HG03135 (cell line): ENCODE results near the gene RNF112.

Source experiments
- ATAC-seq: cut with Tn5 transposase; IDR thresholded peaks from one replicate; pipeline ENCODE4 v1.9.1; 2021; ENCODE audit warnings: mild to moderate bottlenecking, moderate library complexity; ENCODE audit not compliant: unreplicated experiment

Gene RNF112

DNA sequence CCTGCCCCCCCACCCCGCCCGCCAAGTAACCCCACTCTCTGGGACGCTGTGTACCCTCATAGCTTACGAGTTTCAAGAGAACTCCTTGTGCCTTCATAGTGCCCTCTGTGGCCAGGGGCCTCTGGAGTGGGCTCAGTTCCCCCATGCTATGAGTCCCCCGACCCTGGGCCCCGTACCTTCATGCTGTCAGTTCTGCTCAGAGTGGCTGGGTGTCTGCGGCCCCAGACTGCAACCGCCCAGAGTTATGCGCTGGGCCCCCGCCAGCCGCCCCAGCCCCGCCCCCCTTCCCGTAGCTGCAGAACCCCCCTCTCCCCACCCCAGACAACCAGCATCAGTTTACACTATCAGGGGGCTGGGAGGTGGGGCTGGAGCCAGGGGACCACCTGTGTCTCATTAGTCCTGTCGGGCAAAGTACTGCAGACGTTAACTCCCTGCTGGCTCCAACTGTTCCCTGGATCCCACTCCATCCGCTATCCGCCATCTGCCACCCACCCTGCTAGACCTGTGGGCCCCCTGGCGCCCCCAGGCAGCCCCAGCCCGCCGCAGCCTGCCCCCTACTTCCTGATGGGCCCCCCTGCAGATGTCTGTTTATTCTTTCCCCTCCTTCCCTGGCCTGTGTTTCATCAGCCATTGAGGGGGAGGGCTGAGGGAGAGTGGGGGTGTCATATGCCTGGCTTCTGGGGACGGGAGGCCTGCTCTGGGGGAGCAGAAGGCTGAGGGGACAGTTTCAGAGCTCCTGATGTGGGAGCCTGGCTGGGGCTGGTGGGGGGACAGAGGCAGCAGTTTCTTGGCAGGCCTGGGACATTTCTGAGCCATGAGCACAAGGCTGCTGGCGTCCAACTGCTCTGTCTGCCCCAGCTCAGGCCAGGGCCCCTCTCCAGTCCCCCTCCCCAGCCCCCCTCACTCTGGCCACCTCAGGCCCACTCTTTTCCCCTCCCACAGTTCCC lies 23.8 kb upstream of the RNF112 start, which contains the start of gene MFAP4:
Gene MFAP4 (minus strand): TSS at position 217 of the 947 bp plus-strand sequence. CDS start 35 bp downstream, at position 182.
- ATAC-seq: no peak

DNA sequence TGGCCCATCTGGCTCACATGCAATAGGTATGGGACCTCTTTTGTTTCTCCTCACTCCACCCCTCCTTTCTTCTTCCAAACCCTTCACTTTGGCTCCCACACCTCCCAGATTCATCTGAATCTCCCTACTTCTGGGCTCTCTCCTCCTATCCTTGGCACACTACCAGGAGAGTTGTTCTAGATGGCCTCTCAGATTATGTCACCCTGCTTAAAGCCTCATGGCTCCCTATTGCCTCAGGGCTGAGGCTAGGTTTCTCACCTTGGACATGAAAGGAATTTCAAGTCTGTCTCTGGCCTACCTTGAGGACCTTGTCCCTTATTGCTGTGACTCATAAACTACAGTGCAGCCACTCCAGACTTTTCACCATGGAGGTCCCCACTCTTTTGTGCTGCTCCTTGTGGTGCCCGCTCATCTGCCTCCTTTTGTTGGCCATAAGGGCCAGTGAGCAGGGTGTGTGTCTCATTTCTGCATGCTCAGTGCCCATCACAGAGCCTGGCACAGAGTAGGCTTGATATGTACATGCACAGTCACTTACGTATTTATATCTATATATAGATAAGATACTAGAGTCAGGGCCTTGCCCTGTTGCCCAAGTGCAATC lies 23.0 kb upstream of the RNF112 start:
- no peak for ATAC-seq

DNA sequence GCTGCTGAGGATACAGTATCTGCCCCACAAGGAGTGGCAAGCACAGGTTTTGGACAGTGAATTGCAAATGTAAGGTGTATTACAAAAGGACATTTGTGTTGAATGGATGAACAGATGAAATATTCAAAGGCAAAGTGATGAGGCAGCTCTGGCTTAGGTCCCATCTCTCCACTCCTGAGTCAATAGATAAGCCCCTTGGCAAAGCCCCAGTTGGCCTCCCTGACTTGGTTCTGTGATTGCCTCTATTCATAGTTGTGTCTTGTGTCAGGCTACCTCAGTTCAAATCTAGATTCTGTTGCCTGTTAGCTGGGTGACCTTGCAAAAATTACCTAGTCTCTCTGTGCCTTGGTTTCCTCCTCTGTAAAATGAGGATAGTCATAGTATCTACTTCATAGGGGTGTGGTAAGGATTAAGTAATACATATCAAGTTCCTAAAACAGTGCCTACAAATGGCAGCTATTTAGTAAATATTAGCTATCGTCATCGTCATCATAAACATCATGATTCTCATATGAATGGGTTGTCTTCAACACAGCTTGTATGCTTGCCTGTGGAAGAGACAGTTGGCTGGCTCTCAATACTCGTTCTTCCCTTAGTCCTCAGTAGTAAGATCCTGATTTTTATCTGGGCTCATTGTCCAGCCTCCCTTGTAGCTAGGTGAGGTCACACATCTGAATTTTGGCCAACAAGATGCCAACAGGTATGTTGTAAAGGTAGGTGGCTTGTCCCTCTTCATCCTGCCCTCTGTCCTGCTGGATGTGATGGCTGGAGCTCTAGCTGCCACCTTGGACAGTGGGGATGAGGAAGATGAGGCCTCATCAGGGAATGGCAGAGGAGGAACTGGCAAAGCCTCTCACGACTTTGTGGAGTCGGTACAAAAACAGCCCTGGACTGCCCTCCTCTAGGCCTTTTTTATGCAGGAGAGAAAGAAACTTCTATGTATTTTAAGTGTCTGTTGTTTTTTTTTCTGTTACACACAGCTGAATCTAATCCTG lies 21.9 kb upstream of the RNF112 start:
- no peak for ATAC-seq

DNA sequence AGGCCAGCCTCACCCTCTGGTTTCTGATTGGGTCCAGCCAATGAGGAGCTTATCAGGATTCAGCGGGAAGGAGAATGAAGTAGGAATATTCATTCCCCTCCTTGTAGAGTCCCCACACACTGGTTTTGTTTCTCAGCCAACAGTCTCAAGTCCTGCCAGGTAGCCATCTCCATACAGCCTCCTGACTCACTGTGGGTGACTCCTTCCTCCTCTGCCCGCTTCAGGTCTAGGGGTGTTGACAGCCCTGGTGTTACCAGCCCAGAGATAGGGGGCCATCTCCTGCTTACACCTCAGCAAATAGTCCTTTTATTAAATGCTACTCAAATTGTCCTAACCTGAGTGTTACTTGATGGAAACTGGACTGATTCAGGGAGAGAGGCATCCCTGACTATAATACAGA lies 20.1 kb upstream of the RNF112 start:
- no peak for ATAC-seq

DNA sequence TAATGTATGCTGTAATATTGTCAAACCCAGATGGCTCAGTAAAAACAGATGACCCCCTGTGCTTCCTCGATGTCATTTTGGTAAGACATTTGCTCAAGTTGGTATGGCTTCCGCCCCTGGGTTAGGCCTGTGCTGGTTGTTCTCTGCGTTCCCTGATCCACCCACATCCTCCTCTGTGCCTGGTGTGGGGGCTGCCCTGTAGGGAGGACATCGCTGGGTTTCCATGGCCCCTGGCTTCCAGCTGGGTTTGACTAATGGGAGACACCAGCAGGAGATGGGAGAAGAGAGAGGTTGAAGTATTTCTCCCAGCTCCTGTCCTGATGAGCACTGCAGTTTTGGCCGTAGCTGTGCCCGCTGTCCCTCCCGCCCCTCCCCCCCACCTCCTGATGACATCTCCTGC lies 19.6 kb upstream of the RNF112 start:
- ATAC-seq: no peak

DNA sequence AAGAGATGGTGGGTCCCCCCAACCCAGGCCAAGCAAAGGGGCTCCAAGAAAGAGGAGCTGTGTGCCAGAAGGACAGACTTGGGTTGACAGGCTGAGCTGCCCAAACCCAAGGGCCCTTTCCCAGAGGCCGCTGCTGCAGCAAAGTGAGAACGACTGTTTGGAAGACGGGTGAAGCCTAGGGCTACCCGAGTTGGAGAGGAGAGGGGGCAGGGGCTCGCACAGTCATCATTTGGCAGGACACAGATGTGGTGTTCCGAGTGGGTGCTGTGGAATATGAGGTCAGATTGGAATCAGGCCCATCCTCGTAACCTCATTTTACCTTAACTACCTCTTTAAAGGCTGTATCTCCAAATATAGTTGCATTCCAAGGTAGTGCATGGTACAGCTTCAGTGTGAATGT lies 18.7 kb upstream of the RNF112 start:
- ATAC-seq: no peak

DNA sequence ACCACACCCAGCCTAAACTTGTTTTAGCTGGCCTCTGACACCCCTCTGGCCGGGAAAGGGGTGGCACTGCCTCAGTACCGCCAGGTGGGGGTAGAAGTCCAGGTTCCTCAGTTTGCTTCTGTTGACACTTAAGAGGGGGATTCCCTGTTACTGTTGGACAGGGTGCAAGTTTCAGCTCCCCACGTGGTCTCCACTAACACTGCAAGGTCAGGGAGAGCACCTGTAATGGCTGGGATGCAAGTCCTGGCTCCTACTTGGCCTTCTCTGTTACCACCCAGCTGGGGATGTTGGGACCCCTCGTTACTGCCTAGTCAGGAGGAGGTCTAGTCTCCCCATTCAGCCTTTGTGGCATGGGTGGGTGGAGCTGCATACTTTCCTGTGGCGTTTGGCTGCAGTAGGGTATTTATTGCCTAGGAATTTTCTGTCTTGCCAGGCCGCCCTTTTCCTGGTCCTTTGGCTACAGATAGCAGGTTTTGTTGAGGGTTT lies 13.4 kb upstream of the RNF112 start:
- no peak for ATAC-seq

DNA sequence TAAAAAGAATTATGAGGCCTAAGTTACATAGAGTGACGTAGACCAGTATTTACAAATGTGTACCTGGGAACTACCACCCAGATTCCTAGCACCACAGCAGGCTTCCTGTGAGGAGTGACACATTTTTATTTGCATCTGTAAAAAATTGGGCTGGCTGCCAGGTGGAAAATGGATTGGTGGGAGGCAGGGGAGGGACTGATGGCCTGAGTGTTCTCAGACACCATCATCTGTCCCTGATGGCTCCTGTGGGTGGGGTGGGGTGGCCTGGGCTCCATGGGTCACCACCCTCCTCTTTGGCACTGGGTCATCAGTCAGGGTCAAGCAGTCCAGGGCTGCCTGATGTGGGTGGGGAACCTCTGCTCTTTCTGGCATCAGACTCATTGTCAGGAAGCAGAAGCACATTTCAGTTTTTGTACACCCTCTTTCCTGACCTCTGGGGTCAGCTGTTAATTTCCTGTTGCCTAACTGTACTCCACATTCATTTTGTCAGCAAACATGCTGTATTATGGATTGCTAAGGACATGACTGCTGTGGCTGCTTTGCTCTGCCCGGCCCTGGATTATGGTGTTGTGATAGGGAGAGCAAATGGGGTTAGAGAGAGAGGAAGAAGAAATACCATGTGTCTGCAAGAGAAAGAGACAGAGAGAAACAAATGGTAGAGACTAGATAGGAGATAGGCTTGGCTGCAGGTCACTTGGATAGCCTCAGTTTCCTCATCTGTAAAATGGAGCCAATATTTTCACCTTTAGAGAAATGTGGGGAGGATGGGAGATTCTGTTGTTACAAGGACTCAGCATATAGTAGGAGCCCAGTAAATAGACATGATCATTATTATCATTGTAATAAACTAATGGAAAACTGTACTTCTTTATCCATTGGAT lies 12.5 kb upstream of the RNF112 start:
- ATAC-seq: no peak

DNA sequence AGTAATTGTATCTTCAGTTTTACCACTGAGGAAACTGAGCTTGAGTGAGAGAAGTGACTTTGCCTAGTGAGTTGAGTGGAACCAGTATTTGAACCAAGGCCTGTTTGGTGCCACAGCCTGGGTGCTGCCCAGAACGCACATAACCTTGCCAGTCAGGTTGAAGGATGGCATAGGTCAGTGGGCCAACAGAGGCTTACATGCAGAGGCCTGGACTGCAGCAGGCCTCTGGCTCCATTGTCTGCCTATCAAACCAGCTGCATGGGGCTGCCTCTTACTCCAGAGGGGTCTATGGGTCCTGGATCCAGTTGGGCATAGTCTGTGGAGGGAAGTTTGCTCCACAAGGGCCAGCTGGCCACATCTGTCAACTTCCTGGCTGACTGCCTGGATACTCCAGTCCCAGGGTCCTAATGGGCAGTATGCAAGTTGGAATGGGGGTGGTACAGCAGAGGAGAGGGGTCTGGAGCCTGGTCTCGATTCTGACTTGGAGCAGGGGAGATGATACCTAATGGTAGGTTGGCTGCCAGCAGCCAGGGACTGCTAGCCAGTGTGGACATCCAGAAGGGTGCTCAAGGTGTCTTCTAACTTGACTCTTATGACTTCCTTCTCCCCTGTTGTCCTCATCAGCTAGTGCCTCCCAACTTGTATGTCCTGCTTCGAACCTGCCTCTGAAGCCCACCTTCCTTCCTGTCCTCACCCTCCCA lies 11.1 kb upstream of the RNF112 start:
- no peak for ATAC-seq

DNA sequence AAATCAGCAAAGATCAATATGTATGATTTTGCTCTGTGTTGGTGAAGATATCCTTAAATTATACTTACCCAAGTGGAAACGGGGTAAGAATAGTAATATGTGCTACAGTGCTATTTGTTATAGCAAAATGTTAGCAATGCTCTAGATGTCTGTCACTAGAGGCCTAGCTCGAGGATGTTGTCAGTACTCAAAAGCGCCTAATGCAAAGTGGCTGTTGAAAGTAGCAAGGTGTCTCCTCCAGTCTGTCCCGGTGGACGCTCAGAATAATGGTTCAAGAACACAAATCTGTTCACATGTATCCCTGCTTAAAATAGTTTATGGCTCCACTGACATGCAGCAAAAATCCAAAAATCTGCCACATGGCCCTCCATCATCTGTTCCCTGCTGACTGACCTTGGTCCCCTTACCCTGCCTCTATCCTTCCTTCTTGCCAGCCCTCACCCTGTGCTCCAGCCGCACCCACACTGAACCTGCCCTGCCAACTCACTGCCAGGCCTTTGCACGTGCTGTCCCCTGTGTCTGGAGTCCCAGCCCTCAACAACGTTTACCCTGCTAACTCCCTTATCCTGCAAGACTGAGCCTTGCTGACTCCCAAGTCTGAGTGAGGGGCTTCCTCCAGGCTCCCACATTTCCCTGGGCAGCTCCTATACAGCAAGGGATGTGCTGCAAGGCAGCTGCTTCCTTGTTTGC lies 9.6 kb upstream of the RNF112 start:
- ATAC-seq: no peak

DNA sequence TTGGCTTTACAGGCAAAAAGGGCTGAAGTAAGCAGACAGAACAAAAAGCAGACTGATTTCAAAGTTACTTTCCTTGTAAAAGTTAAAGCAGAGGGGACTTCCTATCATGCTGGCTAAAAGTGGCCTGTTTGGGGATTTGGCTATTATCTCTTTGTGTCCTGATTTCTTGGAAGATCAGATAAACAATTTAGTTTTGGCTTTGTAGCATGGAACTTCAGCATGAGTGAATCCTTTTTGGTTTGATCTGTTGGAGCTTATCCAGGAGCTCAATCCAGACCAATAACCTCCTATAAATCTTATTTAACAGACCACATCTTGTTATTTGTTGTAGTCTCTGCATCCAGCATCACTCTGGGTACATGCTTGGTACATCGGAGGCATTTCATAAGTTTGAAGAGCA lies 8.9 kb upstream of the RNF112 start:
- no peak for ATAC-seq

DNA sequence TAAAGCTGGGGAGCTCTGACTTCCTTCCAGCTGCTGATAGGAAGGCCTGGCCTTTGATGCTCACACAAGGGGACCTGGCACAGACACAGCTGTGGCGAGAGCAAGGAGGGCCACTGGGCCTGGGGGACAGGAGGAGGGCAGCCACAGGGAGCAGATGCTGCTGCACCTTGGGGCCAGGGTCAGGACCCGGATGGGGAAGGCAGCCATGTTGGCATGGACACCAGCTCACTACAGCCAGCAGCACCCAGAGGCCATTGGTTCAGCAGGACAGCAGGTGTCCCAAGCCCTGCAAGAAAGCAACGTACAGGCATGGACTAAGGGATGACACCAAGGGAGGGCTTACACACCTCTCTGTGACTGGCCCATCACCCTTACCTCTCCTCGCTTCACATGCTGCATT lies 8.0 kb upstream of the RNF112 start:
- no peak for ATAC-seq

DNA sequence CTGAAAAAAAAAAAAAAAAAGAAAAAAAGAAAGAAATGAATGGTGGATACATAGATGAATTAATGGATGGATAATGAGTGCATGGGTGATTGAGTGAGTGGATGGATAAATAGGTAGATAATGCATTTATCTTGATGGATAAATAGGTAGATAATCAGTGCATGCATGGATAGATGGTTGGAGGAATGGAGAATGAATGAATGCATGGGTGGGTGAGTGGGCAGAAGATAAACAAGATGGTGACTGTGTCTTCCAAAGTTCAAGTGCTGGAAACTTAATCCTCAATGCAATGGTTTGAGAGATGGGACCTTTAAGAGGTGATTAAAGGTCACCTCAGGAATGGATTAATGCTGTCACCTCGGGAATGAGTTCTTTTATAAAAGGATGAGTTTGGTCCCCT lies 6.8 kb upstream of the RNF112 start:
- ATAC-seq: no peak

DNA sequence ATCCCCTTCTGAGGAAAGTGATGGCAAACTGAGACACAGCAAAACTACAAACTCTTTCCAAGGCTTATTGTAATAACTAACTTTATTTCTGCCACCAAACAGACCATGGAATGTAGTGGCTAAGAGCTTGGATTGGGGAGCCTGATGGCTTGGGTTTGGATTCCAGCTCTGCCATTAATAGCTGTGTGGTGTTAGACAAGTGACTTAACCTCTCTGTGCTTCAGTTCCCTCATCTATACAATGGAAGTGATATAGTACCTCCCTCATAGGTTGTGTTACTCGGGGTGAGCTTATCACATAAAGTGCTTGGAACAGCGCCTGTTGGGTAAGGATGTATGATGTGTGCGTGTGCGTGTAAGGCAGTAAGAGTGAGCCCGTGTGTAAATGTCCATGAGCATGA lies 5.9 kb upstream of the RNF112 start:
- no peak for ATAC-seq

DNA sequence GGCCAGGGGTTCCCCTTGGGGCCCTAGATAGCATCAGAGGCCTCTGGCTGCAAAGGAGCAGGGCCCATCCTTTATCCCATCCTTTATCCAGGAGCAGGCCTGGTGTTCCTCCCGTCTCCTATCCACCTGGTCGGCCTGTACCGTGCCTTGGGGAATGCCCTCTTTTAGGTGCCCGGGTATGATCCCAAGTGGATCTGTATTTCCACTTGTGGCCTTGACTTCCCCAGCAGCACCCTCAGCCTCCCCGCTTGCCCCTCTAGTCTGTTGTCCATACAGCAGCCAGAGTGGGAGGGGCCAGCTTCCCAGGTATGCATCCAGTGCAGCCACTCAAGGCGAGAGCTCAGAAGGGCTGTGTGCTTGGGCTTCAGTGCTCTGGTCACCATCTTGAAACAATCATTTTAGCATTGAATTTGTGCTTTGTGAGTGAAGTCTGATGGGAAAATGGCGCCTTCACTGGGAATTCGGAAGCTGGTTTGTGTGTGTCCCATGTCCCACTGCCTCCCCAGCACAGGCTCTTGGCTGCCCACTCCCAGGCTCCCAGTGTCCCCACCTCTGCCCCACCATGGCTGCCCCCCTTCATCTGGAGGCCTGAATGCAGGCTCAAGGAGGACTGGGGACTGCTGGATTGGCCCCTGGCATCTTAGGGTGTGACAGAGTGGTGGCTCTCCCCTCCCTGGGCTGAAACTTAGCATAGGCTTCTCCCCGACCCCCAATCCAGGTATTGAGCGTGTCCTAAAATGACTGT lies 3.3 kb upstream of the RNF112 start:
- no peak for ATAC-seq

DNA sequence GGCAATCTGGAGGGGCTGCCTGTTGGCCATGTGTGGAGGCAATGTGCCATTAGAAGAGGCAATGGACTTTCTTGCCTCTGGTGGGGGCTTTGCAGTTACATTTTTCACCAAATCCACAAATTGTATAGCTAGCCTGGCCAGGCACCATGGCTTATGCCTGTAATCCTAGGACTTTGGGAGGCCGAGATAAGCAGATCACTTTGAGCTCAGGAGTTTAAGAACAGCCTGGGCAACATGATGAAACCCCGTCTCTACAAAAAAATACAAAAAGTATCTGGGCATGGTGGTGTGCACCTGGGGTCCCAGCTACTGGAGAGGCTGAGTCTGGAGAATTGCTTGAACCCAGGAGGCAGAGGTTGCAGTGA lies 2.7 kb upstream of the RNF112 start:
- ATAC-seq: no peak

DNA sequence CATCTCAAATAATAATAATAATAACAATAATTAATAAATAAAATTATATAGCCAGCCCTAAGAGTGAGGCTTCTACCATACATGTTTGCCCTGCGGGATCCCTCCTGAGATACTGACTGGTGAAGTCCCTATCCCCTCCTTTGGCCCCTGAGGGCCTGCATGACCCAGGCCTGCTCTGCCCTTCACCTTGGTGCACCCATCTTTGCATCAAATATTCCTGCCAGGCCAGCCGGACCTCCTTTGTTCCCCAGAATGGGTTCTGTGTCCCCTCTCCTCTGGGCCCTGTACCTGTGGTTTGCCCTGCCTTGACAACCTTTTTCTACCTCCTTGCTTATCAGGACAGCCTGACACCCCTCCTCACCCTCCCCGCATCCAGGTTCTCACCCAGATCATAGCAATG lies 2.0 kb upstream of the RNF112 start:
- ATAC-seq: no peak

DNA sequence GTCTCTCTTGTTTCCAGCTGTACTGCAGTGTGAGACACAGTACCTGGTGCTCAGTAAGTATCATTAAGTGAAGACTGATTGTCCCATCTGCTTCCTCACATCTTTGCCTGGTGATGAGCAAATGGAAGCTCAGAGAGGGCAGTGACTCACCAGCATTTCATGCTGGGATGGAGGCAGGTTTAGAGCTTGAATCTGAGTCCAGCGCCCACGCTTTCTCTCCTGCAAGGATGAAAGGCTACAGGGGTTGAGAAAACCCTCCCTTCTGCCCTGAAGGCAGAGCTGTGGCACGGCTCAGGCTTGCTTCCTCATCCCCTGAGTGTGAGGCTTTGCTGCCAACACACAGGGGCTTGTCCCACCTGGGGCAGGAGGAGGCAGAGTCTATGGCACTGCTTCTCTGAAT lies 1.5 kb upstream of the RNF112 start:
- no peak for ATAC-seq
